Esophagus squamous epithelium (tissue), 4 donors: ENCODE measurements around the gene MDFI.

Experiments used
- POLR2A ChIP-seq, 4 donors: fragments of 450-650 bp; IDR thresholded peaks; one replicate each; pipeline ENCODE4 v1.6.1; 2017; ENCODE audit warnings: antibody characterized with exemption in 4 of 4, mild to moderate bottlenecking in 4 of 4, moderate library complexity in 3 of 4
- TF ChIP-seq, protein P1 (sequence below), 6 experiments: fragments of 450-650 bp in 4 of 6; fragments of 200-600 bp in 2 of 6; sonication (generic) in 2 of 6; IDR thresholded peaks; one replicate each; pipeline ENCODE4 v1.5.1; 2016 to 2019; ENCODE audit warnings: antibody characterized with exemption in 6 of 6, mild to moderate bottlenecking in 4 of 6, moderate library complexity in 4 of 6

GRCh38 chr6:41647061-41647511, 8.8 kb downstream of the MDFI start:
- no peak for TF ChIP-seq POLR2A (IDR thresholded peaks at IDR 0.05)
- TF ChIP-seq, protein P1, sequence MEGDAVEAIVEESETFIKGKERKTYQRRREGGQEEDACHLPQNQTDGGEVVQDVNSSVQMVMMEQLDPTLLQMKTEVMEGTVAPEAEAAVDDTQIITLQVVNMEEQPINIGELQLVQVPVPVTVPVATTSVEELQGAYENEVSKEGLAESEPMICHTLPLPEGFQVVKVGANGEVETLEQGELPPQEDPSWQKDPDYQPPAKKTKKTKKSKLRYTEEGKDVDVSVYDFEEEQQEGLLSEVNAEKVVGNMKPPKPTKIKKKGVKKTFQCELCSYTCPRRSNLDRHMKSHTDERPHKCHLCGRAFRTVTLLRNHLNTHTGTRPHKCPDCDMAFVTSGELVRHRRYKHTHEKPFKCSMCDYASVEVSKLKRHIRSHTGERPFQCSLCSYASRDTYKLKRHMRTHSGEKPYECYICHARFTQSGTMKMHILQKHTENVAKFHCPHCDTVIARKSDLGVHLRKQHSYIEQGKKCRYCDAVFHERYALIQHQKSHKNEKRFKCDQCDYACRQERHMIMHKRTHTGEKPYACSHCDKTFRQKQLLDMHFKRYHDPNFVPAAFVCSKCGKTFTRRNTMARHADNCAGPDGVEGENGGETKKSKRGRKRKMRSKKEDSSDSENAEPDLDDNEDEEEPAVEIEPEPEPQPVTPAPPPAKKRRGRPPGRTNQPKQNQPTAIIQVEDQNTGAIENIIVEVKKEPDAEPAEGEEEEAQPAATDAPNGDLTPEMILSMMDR (IDR thresholded peaks at IDR 0.05) = no peak
